ENCODE data around the gene MTMR2.
"Not testable (repeated sequence)": the region's sequence is repeated elsewhere in the genome, so short reads cannot be mapped to it uniquely, and the experiment has no call there.

MTMR2 gene

GRCh38 chr11:95886462-95886861, 37.4 kb downstream of the MTMR2 start:
- no peak for DNase-seq

- no peak for DNase-seq
Observed at GRCh38 chr11:95884802-95885201, 39.1 kb downstream of the MTMR2 start.

GRCh38 chr11:95884376-95884775, 39.5 kb downstream of the MTMR2 start:
- no peak for DNase-seq

GRCh38 chr11:95883381-95883780, 40.5 kb downstream of the MTMR2 start:
- peak in 1 of 58 donors; percentile 3 for DNase-seq

- no peak for DNase-seq
Observed at GRCh38 chr11:95877291-95877690, 46.6 kb downstream of the MTMR2 start.

- not testable (repeated sequence) for DNase-seq
Observed at GRCh38 chr11:95870877-95871276, 53.0 kb downstream of the MTMR2 start.

- DNase-seq = no peak
Observed at GRCh38 chr11:95867105-95867504, 56.8 kb downstream of the MTMR2 start.

GRCh38 chr11:95863486-95864140, 60.3 kb downstream of the MTMR2 start:
- no peak for DNase-seq

- DNase-seq = not testable (repeated sequence)
Observed at GRCh38 chr11:95860024-95860423, 63.9 kb downstream of the MTMR2 start.

GRCh38 chr11:95854362-95854761, 69.5 kb downstream of the MTMR2 start:
- not testable (repeated sequence) for DNase-seq

- DNase-seq = no peak
Observed at GRCh38 chr11:95853862-95854261, 70.0 kb downstream of the MTMR2 start.

- DNase-seq = no peak
Observed at GRCh38 chr11:95853138-95853537, 70.8 kb downstream of the MTMR2 start.

- no peak for DNase-seq
Observed at GRCh38 chr11:95850137-95850536, 73.8 kb downstream of the MTMR2 start.

- peak in 25 of 58 donors; percentile 3 to 64 (median 24) for DNase-seq
Observed at GRCh38 chr11:95849087-95849825, 74.7 kb downstream of the MTMR2 start.

- DNase-seq = no peak
Observed at GRCh38 chr11:95845167-95845566, 78.7 kb downstream of the MTMR2 start.

- peak in 42 of 58 donors; percentile 1 to 79 (median 16) for DNase-seq
Observed at GRCh38 chr11:95835768-95836488, 88.0 kb downstream of the MTMR2 start.

- no peak for DNase-seq
Observed at GRCh38 chr11:95835351-95835750, 88.6 kb downstream of the MTMR2 start.

- no peak for DNase-seq
Observed at GRCh38 chr11:95833378-95833777, 90.5 kb downstream of the MTMR2 start.

- no peak for DNase-seq
Observed at GRCh38 chr11:95832763-95833162, 91.1 kb downstream of the MTMR2 start.

GRCh38 chr11:95831198-95831883, 92.6 kb downstream of the MTMR2 start:
- DNase-seq = no peak

- no peak for DNase-seq
Observed at GRCh38 chr11:95829580-95830259, 94.2 kb downstream of the MTMR2 start.

Measured in anterior cingulate cortex (tissue), 58 donors.